ENCODE results near the gene LTV1.

- TF ChIP-seq CTCF (conservative IDR thresholded peaks at IDR 0.05; ENCODE audit: low read depth, low read length): no peak
- no peak for TF ChIP-seq RCOR1 (IDR thresholded peaks at IDR 0.05; ENCODE audit: insufficient replicate concordance, low read length)
- no peak for TF ChIP-seq RAD21 (IDR thresholded peaks at IDR 0.05; ENCODE audit: low read length)
- no peak for TF ChIP-seq SMC3 (IDR thresholded peaks at IDR 0.05; ENCODE audit: low read depth, low read length)
- no peak for TF ChIP-seq MAZ (IDR thresholded peaks at IDR 0.05; ENCODE audit: borderline replicate concordance, low read depth, low read length)
- no peak for TF ChIP-seq FOS (IDR thresholded peaks at IDR 0.05; ENCODE audit: low read depth, low read length)
Measured at GRCh38 chr6:143821359-143821758, 21.8 kb upstream of the LTV1 start.

Measured in IMR-90 (cell line).